NCI-H2171 (cell line): ENCODE results near the gene SUB1.
"Not testable (repeated sequence)": the region's sequence is repeated elsewhere in the genome, so short reads cannot be mapped to it uniquely, and the experiment has no call there.

Experiments
- DNase-seq: peaks from one replicate; lab custom pipeline; 2025; lab: John Stamatoyannopoulos, UW

SUB1 gene

DNA sequence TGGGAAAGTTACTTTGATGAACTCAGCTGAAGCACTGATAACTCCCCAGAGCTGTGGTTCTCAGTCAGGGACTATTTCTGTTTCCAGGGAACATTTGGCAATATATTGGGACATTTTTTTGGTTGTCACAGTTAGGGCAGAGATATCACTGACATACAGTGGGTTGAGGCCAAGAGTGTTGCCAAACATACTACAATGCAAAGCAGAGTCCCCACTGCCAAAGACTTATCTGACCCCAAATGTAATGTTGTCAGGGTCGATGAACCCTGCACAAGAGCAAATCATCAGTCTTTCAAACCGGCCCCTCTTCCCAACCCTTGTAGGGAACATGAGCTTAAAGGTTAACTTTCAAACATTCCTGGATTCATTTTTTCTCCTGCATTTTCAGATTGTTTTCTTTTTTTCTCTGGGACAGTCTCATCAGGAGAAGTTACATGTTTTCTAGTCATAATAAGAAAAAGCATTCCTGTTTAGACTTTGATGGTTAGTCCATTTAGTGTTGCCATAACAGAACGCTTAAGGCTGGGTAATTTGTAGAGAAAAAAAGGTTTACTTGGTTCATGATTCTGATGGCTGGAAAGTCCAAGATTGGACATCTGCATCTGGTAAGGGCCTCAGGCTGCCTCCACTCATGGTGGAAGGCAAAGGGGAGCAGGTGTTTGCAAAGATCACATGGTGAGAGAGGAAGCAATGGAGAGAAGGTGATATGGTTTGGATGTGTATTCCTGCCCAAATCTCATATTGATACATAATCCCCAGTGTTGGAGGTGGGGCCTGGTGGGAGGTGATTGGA, 18.8 kb upstream of the SUB1 start:
- no peak for DNase-seq

DNA sequence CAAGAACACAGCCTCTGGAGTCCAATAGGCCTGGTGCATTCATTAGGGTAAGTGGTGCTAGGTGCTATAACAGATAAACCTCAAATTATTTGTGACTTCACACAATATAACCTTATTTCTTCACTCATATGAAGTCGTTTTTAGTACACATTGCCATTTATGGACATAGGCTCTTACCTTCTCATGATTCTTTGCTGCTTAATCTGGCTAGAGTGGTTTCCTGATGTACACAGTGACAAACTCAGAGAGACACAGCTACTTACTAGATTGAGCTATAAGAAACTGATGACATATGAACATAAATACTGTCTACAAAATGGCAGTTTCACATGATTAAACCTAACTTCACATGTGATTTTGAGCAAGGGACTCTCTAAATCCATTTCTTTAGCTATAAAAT, 14.2 kb upstream of the SUB1 start:
- DNase-seq = no peak

- no peak for DNase-seq
Measured at GRCh38 chr5:32572778-32573480, 12.4 kb upstream of the SUB1 start.

GRCh38 chr5:32573481-32573854, 11.9 kb upstream of the SUB1 start:
- DNase-seq = not testable (repeated sequence)

DNA sequence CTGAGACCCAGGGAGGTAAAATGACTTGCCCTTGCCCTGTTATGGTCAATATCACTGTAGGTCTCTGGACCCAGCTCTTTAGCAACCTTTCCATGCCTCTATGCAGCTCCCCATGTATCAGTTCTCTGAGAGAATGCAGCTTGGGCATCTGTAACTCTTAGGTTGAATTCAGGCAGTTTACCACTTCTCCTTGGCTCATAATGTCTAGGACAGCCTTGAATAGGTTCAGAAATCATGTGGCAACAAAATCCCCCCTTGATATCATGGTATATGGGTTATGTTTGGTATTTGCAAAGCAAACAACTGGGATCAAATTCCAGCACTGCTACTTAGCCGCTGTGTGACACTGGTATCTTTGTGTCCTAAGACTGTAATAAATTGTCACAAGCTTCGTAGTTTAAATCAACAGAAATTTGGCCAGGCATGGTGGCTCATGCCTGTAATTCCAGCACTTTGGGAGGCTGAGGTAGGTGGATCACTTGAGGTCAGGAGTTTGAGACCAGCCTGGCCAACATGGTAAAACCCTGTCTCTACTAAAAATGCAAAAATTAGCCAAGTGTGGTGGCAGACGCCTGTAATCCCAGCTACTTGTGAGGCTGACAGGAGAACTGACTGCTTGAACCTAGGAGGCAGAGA, 10.7 kb upstream of the SUB1 start:
- DNase-seq = no peak

DNA sequence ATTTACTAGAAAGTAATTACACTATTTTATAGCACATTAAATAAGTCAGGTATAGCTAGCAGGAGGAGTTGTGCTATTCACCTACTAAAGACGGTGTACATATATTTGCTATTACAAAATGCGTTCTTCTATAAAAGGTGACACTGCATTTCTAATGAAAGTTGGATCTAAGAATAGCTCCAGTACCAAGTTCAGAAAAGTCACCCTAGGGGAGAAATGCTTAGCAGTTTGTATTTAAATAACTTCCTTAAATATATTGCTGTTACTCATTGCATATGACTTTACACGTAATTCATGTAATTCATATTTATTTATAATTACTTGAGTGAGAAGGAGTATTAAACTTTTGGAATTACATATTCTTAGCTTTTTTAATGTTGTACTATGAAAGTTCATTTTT, 7.0 kb upstream of the SUB1 start:
- no peak for DNase-seq

DNA sequence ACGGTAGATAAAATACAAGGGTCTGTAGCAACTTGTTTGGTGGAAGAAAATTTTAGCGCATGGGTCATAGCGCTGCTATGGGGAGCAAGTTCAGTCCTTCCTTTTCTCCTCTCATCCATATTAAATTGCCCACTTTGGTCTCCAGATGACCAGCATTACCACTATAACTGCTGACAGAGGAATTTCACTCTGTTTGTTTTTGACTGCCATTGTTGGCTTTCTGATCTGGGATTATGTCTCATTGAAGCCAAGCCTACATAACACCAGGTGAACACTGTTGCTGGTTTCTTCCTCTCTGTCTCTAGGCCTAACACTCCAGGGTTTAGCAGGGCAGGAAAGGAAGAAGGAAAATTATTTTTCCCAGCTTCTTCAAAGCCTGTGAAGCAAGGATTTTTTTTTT, 6.6 kb upstream of the SUB1 start:
- no peak for DNase-seq

GRCh38 chr5:32581010-32581785, 4.2 kb upstream of the SUB1 start:
- DNase-seq = no peak

- DNase-seq = no peak
Measured at GRCh38 chr5:32583582-32584232, 1.6 kb upstream of the SUB1 start.

- peak; percentile 30 for DNase-seq
Measured at GRCh38 chr5:32584646-32585045, 711 bp upstream of the SUB1 start.

DNA sequence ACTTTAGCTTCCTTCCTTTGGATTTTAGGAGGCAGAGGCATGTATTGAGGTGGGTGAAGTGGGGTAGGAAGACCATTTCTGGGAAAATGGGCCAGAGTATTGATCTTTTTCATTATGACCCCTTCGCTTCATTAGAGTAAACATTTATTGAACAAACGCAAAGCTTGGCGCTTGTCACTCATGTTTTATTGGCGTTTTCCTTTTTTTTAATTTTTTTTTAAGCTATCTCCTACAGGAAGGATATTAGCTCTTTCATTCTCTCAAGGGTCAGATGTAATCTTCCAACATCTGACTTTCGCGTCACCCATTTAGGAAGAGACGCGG, 273 bp upstream of the SUB1 start:
- no peak for DNase-seq

GRCh38 chr5:32586276-32586599, 881 bp downstream of the SUB1 start:
- DNase-seq = no peak

GRCh38 chr5:32587067-32587551, 1.8 kb downstream of the SUB1 start:
- no peak for DNase-seq

GRCh38 chr5:32589416-32589815, 4.1 kb downstream of the SUB1 start:
- no peak for DNase-seq

DNA sequence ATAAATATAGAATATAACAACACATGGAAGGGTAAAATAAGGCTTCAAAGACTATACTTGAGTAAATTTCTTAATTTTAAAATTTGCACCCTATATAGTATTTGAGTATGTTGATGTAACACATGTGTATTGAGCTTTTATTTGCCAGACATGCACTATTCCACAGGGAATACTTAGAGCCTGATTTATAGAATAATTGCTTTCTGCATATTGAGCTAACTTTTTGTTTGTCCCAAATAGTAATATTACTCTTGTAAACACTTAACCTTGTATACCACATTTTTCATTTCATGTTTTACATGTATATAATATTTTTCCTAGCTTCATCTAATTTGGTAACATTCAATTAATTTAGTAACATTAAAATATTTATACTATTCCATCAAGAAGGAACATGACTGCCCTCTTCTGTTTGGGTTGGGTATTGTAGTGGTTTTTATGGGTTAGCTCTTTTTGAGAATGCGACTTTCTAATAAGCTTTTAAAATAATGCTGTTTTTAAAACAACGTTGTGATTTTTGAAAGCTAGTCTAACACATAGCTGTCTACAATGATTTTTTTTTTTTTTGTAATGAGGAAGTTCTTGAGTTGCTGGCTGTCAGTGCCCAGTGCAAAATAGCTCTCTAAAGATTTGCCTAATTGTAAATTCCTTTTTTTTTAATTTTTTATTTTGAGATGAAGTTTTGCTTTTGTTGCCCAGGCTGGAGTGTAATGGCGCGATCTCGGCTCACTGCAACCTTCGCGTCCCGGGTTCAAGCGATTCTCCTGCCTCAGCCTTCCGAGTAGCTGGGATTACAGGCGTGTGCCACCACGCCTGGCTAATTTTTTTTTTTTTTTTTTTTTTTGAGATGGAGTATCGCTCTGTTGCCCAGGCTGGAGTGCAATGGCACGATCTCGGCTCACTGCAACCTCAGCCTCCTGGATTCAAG, 4.8 kb downstream of the SUB1 start:
- DNase-seq = peak; percentile 43

DNA sequence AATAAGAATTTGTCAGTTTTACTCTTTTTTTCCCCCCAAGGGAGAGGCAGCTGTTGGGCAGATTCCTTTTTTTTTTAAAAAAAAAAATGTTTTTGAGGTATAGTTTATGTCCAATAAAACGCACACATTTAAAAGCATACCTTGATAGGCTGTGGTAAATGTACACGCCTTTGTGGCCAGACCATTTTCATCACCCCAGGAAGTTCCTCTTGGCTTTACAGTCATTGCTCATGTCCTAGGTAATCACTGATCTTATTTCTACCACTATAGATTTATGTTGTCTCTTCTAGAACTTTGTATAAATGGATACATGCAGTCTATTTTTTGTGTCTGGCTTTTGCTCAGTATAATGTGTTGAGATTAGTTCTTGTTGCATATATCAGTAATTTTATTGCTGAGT, 9.8 kb downstream of the SUB1 start:
- DNase-seq = no peak

DNA sequence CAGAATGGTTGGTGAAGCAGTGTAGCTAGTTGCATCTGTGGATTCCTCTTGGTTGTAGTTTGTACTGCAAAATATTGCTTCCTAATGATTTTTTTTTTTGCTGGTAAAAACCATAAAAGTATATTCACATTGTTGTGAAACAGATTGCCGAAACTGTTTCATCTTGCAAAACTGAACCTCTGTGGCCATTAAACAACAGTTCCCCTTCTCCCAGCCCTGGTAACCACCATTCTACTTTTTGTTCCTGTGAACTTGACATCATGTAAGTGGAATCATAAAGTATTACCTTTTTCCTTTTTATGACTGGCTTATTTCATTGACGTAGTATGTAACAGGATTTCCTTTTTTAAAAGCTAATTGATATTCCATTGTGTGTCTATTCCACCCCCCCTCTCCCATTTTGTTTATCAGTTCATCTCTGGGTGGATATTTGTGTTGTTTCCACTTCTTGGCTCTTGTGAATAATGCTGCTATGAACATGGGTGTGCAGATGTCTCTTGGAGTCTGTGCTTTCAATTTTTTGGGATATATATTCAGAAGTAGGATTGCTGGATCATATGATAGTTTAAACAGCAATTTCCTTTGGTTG, 11.8 kb downstream of the SUB1 start:
- DNase-seq = no peak

- DNase-seq = no peak
Measured at GRCh38 chr5:32598260-32598937, 13.0 kb downstream of the SUB1 start.

DNA sequence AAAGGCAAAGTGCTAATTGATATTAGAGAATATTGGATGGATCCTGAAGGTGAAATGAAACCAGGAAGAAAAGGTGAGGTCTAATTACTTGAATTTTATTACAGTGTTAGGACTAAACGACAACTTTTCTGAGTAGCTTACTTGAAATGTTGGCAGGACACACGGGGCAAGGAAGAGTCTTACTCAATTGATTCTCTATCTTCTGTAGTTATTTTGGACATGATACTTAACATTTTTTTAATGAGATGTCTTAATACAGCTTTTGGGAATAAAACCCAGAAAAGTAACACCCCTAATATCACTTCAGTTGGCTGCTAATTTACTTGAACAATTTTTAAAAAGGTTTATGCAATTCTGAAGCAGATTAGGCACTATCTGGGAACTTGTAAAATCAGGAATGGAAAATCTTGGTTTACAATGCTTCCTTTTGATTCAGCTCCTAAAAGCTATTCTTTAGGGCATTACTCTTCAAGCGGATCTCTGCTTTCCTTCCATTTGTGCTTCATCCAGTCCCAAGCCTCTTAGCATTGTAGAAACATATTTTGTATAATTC, 13.7 kb downstream of the SUB1 start:
- DNase-seq = no peak
